ENCODE data around the gene ZNF296. TPM values are rescaled to one million over a fixed set of nuclear protein-coding genes. Genes with fewer than 3 reads are reported as not detected.

The ZNF296 gene
- total and polyA plus RNA-seq, 2 of the 13 experiments (the other 11 are each of a cell fraction or from before 2014, with no cell fraction given), result 0.26 to 0.62 TPM

- intact Hi-C loops (cut with micrococcal nuclease; ENCODE audit: unreplicated experiment) (no loop called here), in situ Hi-C loops (cut with HindIII; ENCODE audit: extremely low pct_ligation_motif_present, low pct_unique_long_range_greater_than_20kb) (no loop called here)
- H3K4me3 ChIP-seq (replicated peaks in 1 of 3; ENCODE audit: insufficient read depth in 1 of 3, low read depth in 2 of 3, low read length in 3 of 3), result no peak overlapping the region
- ChIA-PET POLR2A (interaction anchor here (1.1 kb wide), 1 partner anchor 19 kb away, joined by 3 read pairs; no protein-coding TSS in a partner anchor), CTCF (ENCODE audit: low intra/inter-chr PET ratio, low total read pairs) (no interaction called here)
- WGBS (ENCODE audit: low lambda C conversion rate), result no CpG with 5 or more reads among the region's 12 CpGs
- peaks cover 73% of the 10 kb centered on the region for H3K79me2 ChIP-seq (ENCODE audit: insufficient read depth, low read length)
- FAIRE-seq, result no peak
- peaks cover 19% of the 10 kb centered on the region for H4K20me1 ChIP-seq (ENCODE audit: insufficient read depth, low read length)
- H3K9me3 ChIP-seq (ENCODE audit: low read length), result no peaks in the 10 kb centered on the region
- H3K27ac ChIP-seq (ENCODE audit: extremely low read length, insufficient read depth, low read length), result no peak overlapping the region
- peaks cover 27% of the 10 kb centered on the region for H3K4me1 ChIP-seq (ENCODE audit: insufficient read depth, low read length)
- H3K9ac ChIP-seq (ENCODE audit: insufficient read depth, low read depth, low read length), result no peak overlapping the region
- no peak overlapping the region for H3K4me2 ChIP-seq (ENCODE audit: low read depth, low read length)
- TF ChIP-seq TBX2 (CRISPR knock-in tag; IDR thresholded peaks at IDR 0.05; ENCODE audit: borderline replicate concordance), result no peak
- TF ChIP-seq HDAC1 (CRISPR knock-in tag; IDR thresholded peaks at IDR 0.05), result no peak
- TF ChIP-seq, protein P1, sequence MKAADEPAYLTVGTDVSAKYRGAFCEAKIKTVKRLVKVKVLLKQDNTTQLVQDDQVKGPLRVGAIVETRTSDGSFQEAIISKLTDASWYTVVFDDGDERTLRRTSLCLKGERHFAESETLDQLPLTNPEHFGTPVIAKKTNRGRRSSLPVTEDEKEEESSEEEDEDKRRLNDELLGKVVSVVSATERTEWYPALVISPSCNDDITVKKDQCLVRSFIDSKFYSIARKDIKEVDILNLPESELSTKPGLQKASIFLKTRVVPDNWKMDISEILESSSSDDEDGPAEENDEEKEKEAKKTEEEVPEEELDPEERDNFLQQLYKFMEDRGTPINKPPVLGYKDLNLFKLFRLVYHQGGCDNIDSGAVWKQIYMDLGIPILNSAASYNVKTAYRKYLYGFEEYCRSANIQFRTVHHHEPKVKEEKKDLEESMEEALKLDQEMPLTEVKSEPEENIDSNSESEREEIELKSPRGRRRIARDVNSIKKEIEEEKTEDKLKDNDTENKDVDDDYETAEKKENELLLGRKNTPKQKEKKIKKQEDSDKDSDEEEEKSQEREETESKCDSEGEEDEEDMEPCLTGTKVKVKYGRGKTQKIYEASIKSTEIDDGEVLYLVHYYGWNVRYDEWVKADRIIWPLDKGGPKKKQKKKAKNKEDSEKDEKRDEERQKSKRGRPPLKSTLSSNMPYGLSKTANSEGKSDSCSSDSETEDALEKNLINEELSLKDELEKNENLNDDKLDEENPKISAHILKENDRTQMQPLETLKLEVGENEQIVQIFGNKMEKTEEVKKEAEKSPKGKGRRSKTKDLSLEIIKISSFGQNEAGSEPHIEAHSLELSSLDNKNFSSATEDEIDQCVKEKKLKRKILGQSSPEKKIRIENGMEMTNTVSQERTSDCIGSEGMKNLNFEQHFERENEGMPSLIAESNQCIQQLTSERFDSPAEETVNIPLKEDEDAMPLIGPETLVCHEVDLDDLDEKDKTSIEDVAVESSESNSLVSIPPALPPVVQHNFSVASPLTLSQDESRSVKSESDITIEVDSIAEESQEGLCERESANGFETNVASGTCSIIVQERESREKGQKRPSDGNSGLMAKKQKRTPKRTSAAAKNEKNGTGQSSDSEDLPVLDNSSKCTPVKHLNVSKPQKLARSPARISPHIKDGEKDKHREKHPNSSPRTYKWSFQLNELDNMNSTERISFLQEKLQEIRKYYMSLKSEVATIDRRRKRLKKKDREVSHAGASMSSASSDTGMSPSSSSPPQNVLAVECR (CRISPR knock-in tag; IDR thresholded peaks at IDR 0.05; ENCODE audit: borderline replicate concordance), result no peak
- TF ChIP-seq ZIK1 (CRISPR knock-in tag; IDR thresholded peaks at IDR 0.05; ENCODE audit: borderline replicate concordance, low read depth), result no peak
- TF ChIP-seq KAT7 (CRISPR knock-in tag; IDR thresholded peaks at IDR 0.05; ENCODE audit: borderline replicate concordance), result no peak
- no peak for TF ChIP-seq RXRB (CRISPR knock-in tag; IDR thresholded peaks at IDR 0.05; ENCODE audit: borderline replicate concordance)
- TF ChIP-seq, protein P2, sequence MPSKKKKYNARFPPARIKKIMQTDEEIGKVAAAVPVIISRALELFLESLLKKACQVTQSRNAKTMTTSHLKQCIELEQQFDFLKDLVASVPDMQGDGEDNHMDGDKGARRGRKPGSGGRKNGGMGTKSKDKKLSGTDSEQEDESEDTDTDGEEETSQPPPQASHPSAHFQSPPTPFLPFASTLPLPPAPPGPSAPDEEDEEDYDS (CRISPR knock-in tag; IDR thresholded peaks at IDR 0.05), result no peak
- peak; percentile 52; the same call in 1 of the 2 replicates for TF ChIP-seq TFAP4 (IDR thresholded peaks at IDR 0.05; ENCODE audit: borderline replicate concordance, low read depth)
- TF ChIP-seq, protein P3, sequence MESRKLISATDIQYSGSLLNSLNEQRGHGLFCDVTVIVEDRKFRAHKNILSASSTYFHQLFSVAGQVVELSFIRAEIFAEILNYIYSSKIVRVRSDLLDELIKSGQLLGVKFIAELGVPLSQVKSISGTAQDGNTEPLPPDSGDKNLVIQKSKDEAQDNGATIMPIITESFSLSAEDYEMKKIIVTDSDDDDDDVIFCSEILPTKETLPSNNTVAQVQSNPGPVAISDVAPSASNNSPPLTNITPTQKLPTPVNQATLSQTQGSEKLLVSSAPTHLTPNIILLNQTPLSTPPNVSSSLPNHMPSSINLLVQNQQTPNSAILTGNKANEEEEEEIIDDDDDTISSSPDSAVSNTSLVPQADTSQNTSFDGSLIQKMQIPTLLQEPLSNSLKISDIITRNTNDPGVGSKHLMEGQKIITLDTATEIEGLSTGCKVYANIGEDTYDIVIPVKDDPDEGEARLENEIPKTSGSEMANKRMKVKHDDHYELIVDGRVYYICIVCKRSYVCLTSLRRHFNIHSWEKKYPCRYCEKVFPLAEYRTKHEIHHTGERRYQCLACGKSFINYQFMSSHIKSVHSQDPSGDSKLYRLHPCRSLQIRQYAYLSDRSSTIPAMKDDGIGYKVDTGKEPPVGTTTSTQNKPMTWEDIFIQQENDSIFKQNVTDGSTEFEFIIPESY (CRISPR knock-in tag; IDR thresholded peaks at IDR 0.05), result peak; percentile 45; the same call in 1 of the 2 replicates
- TF ChIP-seq, protein P4, sequence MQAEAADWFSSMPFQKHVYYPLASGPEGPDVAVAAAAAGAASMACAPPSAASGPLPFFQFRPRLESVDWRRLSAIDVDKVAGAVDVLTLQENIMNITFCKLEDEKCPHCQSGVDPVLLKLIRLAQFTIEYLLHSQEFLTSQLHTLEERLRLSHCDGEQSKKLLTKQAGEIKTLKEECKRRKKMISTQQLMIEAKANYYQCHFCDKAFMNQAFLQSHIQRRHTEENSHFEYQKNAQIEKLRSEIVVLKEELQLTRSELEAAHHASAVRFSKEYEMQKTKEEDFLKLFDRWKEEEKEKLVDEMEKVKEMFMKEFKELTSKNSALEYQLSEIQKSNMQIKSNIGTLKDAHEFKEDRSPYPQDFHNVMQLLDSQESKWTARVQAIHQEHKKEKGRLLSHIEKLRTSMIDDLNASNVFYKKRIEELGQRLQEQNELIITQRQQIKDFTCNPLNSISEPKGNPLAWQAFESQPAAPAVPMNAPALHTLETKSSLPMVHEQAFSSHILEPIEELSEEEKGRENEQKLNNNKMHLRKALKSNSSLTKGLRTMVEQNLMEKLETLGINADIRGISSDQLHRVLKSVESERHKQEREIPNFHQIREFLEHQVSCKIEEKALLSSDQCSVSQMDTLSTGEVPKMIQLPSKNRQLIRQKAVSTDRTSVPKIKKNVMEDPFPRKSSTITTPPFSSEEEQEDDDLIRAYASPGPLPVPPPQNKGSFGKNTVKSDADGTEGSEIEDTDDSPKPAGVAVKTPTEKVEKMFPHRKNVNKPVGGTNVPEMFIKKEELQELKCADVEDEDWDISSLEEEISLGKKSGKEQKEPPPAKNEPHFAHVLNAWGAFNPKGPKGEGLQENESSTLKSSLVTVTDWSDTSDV (CRISPR knock-in tag; IDR thresholded peaks at IDR 0.05), result no peak
- no peak for TF ChIP-seq ZSCAN25 (CRISPR knock-in tag; IDR thresholded peaks at IDR 0.05)
- no peak for DNase-seq (ENCODE audit: low spot score)
- H2AFZ ChIP-seq (ENCODE audit: low read length), result no peak overlapping the region
- no TSS peak for BruUV-seq (replicated peaks)
- ATAC-seq, result no peak
- no peaks in the 10 kb centered on the region for H3K27me3 ChIP-seq (ENCODE audit: control insufficient read depth in 1 of 2, insufficient read depth in 2 of 2, low read length in 2 of 2)
- peaks cover 0 to 2% of the 10 kb centered on the region in 2 experiments; a peak in 2 of 5 replicates for H3K36me3 ChIP-seq (replicated peaks in 1 of 2; ENCODE audit: control insufficient read depth in 1 of 2, insufficient read depth in 2 of 2, low read length in 2 of 2)
These were observed 41.4 kb upstream of the ZNF296 start for GRCh38 chr19:45117671-45118070.
